ENCODE data around the gene EIF5A2. TPM values are rescaled to one million over a fixed set of nuclear protein-coding genes. Genes with fewer than 3 reads are reported as not detected.
"Not testable (repeated sequence)": the region's sequence is repeated elsewhere in the genome, so short reads cannot be mapped to it uniquely, and the experiment has no call there.

EIF5A2 gene
- total RNA-seq, 3 donors from 2014 or later (not counting 1 experiment from before 2014, with no cell fraction given): 12.9 to 34.8 (median 22.8) TPM

DNA sequence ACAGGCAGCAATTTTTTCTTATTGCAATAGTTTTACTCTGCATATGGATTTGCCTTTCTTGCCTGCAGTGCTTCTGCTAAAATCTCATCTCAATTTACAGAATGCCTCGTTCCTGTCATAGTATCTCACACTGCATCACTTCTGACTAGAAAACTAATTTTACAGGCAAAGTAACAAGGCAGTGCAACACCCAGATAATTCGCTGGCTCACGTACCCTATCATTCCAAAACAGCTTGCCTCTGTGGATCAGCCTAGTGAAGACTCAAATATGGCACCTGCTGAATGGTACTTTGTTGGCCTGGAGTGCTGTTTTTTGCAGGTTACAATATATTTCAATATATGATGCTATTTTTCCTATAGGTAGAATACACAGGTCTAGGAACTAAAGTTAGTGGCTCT lies 5.3 kb downstream of the EIF5A2 start:
- no peaks in the 10 kb centered on the region for H3K27me3 ChIP-seq (ENCODE audit: control insufficient read depth, insufficient read depth, low read length)
- H3K4me1 Mint-ChIP-seq: peaks cover 30 to 33% of the 10 kb centered on the region in 2 donors
- H3K27ac ChIP-seq (ENCODE audit: low read length): no peak overlapping the region
- TF ChIP-seq CTCF (IDR thresholded peaks at IDR 0.05): no peak
- H3K27me3 Mint-ChIP-seq (ENCODE audit: low read depth in 2 of 2): no peaks in the 10 kb centered on the region
- H3K36me3 Mint-ChIP-seq: no peaks in the 10 kb centered on the region
- DNase-seq (no peak), ATAC-seq (no peak)
- intact Hi-C loops (cut with micrococcal nuclease): no loop called here
- no peak overlapping the region for H3K27ac Mint-ChIP-seq
- H3K9me3 ChIP-seq (ENCODE audit: control insufficient read depth, insufficient read depth, low read length): no peaks in the 10 kb centered on the region
- H3K4me3 Mint-ChIP-seq: no peak overlapping the region
- WGBS (ENCODE audit: insufficient coverage): 96% methylated on average over 3 of the region's 3 CpGs
- no peaks in the 10 kb centered on the region for H3K9me3 Mint-ChIP-seq
- no peak overlapping the region for H3K4me3 ChIP-seq (ENCODE audit: low read length)
- no peaks in the 10 kb centered on the region for H3K36me3 ChIP-seq (ENCODE audit: control insufficient read depth, insufficient read depth, low read length)
- peaks cover 7% of the 10 kb centered on the region for H3K4me1 ChIP-seq (ENCODE audit: control insufficient read depth, insufficient read depth, low read length)

- no peak overlapping the region for H3K27ac ChIP-seq (ENCODE audit: low read length)
- TF ChIP-seq CTCF (IDR thresholded peaks at IDR 0.05): no peak
- intact Hi-C loops (cut with micrococcal nuclease): no loop called here
- Mint-ChIP-seq H3K27me3 (ENCODE audit: low read depth in 2 of 2) (no peaks in the 10 kb centered on the region), H3K4me3 (no peak overlapping the region), H3K27ac (no peak overlapping the region), H3K4me1 (peaks cover 11 to 12% of the 10 kb centered on the region in 2 donors), H3K9me3 (no peaks in the 10 kb centered on the region), H3K36me3 (no peaks in the 10 kb centered on the region)
- no peaks in the 10 kb centered on the region for H3K36me3 ChIP-seq (ENCODE audit: control insufficient read depth, insufficient read depth, low read length)
- H3K4me3 ChIP-seq (ENCODE audit: low read length): no peak overlapping the region
- H3K9me3 ChIP-seq (ENCODE audit: control insufficient read depth, insufficient read depth, low read length): no peaks in the 10 kb centered on the region
- no CpG with 5 or more reads among the region's 1 CpG for WGBS (ENCODE audit: insufficient coverage)
- ATAC-seq: no peak
- no peaks in the 10 kb centered on the region for H3K27me3 ChIP-seq (ENCODE audit: control insufficient read depth, insufficient read depth, low read length)
- DNase-seq: no peak
- no peaks in the 10 kb centered on the region for H3K4me1 ChIP-seq (ENCODE audit: control insufficient read depth, insufficient read depth, low read length)
Measured at GRCh38 chr3:170899455-170899854, 9.0 kb downstream of the EIF5A2 start.

GRCh38 chr3:170897978-170898377 lies 10.5 kb downstream of the EIF5A2 start:
- Mint-ChIP-seq H3K27ac (no peak overlapping the region), H3K4me1 (peaks cover 7 to 9% of the 10 kb centered on the region in 2 donors), H3K36me3 (no peaks in the 10 kb centered on the region), H3K4me3 (no peak overlapping the region), H3K27me3 (ENCODE audit: low read depth in 2 of 2) (no peaks in the 10 kb centered on the region), H3K9me3 (no peaks in the 10 kb centered on the region)
- TF ChIP-seq CTCF (IDR thresholded peaks at IDR 0.05): no peak
- Histone ChIP-seq H3K27me3 (ENCODE audit: control insufficient read depth, insufficient read depth, low read length) (no peaks in the 10 kb centered on the region), H3K9me3 (ENCODE audit: control insufficient read depth, insufficient read depth, low read length) (no peaks in the 10 kb centered on the region), H3K4me3 (ENCODE audit: low read length) (no peak overlapping the region), H3K36me3 (ENCODE audit: control insufficient read depth, insufficient read depth, low read length) (no peaks in the 10 kb centered on the region), H3K27ac (ENCODE audit: low read length) (no peak overlapping the region), H3K4me1 (ENCODE audit: control insufficient read depth, insufficient read depth, low read length) (no peaks in the 10 kb centered on the region)
- no peak for DNase-seq
- ATAC-seq: no peak
- WGBS (ENCODE audit: insufficient coverage): 97% methylated on average over 2 of the region's 2 CpGs
- intact Hi-C loops (cut with micrococcal nuclease): no loop called here

GRCh38 chr3:170897199-170897598 lies 11.2 kb downstream of the EIF5A2 start:
- H3K4me1 ChIP-seq (ENCODE audit: control insufficient read depth, insufficient read depth, low read length); H3K9me3 Mint-ChIP-seq; H3K36me3 ChIP-seq (ENCODE audit: control insufficient read depth, insufficient read depth, low read length); DNase-seq; H3K4me3 Mint-ChIP-seq; intact Hi-C loops (cut with micrococcal nuclease); H3K9me3 ChIP-seq (ENCODE audit: control insufficient read depth, insufficient read depth, low read length); H3K27me3 Mint-ChIP-seq (ENCODE audit: low read depth in 2 of 2); H3K27ac Mint-ChIP-seq; H3K36me3 Mint-ChIP-seq; H3K27me3 ChIP-seq (ENCODE audit: control insufficient read depth, insufficient read depth, low read length); H3K4me1 Mint-ChIP-seq; H3K4me3 ChIP-seq (ENCODE audit: low read length); H3K27ac ChIP-seq (ENCODE audit: low read length); ATAC-seq: not testable (repeated sequence)
- 100% methylated on average over 1 of the region's 1 CpG for WGBS (ENCODE audit: insufficient coverage)

Measured in natural killer cell (primary cell).